Activated CD8-positive, alpha-beta memory T cell treated with anti-CD3 and anti-CD28 coated beads, Interleukin-2, amount 10 ng/mL, durations not matched to agents 7 days and 5 days (primary cell): ENCODE results near the gene CCDC141. TPM values are rescaled to one million over a fixed set of nuclear protein-coding genes. Genes with fewer than 3 reads are reported as not detected.

Source experiments
- ATAC-seq: fragments of 150-1000 bp; cut with Tn5 transposase; one replicate; pipeline ENCODE4 v1.10.0; 2021; ENCODE audit warnings: moderate library complexity
- CTCF ChIA-PET: fragments of 350-600 bp; sonication (Branson Sonifier 250); formaldehyde crosslinking; loops from one replicate; lab custom pipeline; 2021; ENCODE audit warnings: antibody characterized with exemption; lab: Charles Lee
- DNase-seq: peaks from one replicate; pipeline ENCODE4 v3.0.0-alpha.2; 2020
- H3K27ac Mint-ChIP-seq: one replicate; pipeline ENCODE4 v1.8.0; 2021; ENCODE audit warnings: mild to moderate bottlenecking, mixed read lengths
- H3K27me3 Mint-ChIP-seq: one replicate; pipeline ENCODE4 v1.8.0; 2021; ENCODE audit warnings: mixed read lengths
- H3K36me3 Mint-ChIP-seq: one replicate; pipeline ENCODE4 v1.8.0; 2021; ENCODE audit warnings: mild to moderate bottlenecking, mixed read lengths
- H3K4me1 Mint-ChIP-seq: one replicate; pipeline ENCODE4 v1.8.0; 2021; ENCODE audit warnings: mixed read lengths
- H3K4me3 Mint-ChIP-seq: one replicate; pipeline ENCODE4 v1.8.0; 2021; ENCODE audit warnings: mild to moderate bottlenecking, moderate library complexity, mixed read lengths
- H3K9me3 Mint-ChIP-seq: one replicate; pipeline ENCODE4 v1.8.0; 2022; ENCODE audit warnings: low read depth, mixed read lengths
- total RNA-seq, 2 experiments: library from RNA; stranded (reverse); gene quantifications; one replicate each; pipeline ENCODE4 v1.2.3, GENCODE V29; 2021

CCDC141 gene
- total RNA-seq, 2 experiments from 2014 or later: 8.8 to 12.5 TPM

DNA sequence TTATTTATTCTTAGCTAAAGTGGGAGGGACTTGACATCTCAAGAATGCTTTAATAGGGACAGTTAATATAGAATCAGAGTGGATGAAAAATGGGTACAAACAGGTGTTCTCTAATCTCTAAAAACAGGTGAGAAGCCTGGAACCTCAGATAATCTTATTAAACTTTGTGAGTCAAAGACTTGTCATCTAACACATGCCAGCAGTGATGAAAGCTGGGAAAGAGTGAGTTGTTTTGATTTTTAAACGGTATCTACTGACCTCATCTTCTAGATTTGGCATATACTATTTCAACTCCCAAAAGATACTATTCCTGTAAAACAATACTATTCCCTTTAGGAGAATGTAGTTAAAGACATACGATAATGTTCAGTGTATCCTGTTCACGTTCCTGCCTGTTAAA lies 103.4 kb downstream of the CCDC141 start:
- no peaks in the 10 kb centered on the region for H3K4me1 Mint-ChIP-seq
- no peaks in the 10 kb centered on the region for H3K27me3 Mint-ChIP-seq
- DNase-seq (no peak), ATAC-seq (no peak)
- H3K27ac Mint-ChIP-seq: no peak overlapping the region
- CTCF ChIA-PET: no interaction called here
- H3K9me3 Mint-ChIP-seq: no peaks in the 10 kb centered on the region
- H3K4me3 Mint-ChIP-seq: no peak overlapping the region
- no peaks in the 10 kb centered on the region for H3K36me3 Mint-ChIP-seq

- H3K36me3 Mint-ChIP-seq: no peaks in the 10 kb centered on the region
- ATAC-seq: no peak
- CTCF ChIA-PET: no interaction called here
- no peaks in the 10 kb centered on the region for H3K4me1 Mint-ChIP-seq
- H3K27me3 Mint-ChIP-seq: no peaks in the 10 kb centered on the region
- no peaks in the 10 kb centered on the region for H3K9me3 Mint-ChIP-seq
- no peak for DNase-seq
- H3K27ac Mint-ChIP-seq: no peak overlapping the region
- H3K4me3 Mint-ChIP-seq: no peak overlapping the region
These were observed 106.2 kb downstream of the CCDC141 start for GRCh38 chr2:178943745-178944144.

DNA sequence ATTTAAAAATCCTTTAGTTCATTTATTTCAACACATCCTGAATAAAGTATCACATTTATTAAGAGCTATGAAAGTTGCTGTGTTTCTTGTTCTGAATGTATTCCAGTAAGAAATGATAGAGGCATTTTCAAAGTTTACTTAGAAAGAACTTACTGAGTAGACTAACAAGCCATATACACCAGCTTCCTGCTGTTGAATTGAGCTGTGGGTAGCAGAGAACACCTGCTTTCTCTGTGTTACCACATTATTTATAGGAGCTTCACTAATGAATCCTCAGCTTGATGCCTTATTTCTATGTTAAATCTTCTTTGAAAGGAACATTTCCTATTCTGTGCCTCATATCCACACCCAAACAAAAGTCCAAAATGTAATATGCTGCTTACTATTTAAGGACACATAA lies 115.4 kb downstream of the CCDC141 start:
- no peaks in the 10 kb centered on the region for H3K9me3 Mint-ChIP-seq
- H3K27ac Mint-ChIP-seq: no peak overlapping the region
- no peak overlapping the region for H3K4me3 Mint-ChIP-seq

GRCh38 chr2:178933493-178933892 lies 116.4 kb downstream of the CCDC141 start:
- Mint-ChIP-seq H3K4me3 (no peak overlapping the region), H3K27ac (no peak overlapping the region), H3K36me3 (peaks cover 4% of the 10 kb centered on the region), H3K27me3 (no peaks in the 10 kb centered on the region), H3K9me3 (no peaks in the 10 kb centered on the region), H3K4me1 (no peaks in the 10 kb centered on the region)
- CTCF ChIA-PET: no interaction called here
- no peak for ATAC-seq
- DNase-seq: no peak

More for the DNA sequence above, 115.4 kb downstream of the CCDC141 start:
- Mint-ChIP-seq H3K27me3 (no peaks in the 10 kb centered on the region), H3K36me3 (peaks cover 4% of the 10 kb centered on the region), H3K4me1 (no peaks in the 10 kb centered on the region)
- no peak for DNase-seq
- no peak for ATAC-seq
- CTCF ChIA-PET: no interaction called here

- ATAC-seq (no peak), DNase-seq (no peak)
- CTCF ChIA-PET: interaction anchor here (2.5 kb wide), 1 partner anchor 14 kb away, joined by 7 read pairs; no protein-coding TSS in a partner anchor
- no peaks in the 10 kb centered on the region for H3K36me3 Mint-ChIP-seq
- no peaks in the 10 kb centered on the region for H3K9me3 Mint-ChIP-seq
- no peaks in the 10 kb centered on the region for H3K27me3 Mint-ChIP-seq
- H3K4me1 Mint-ChIP-seq: no peaks in the 10 kb centered on the region
- no peak overlapping the region for H3K4me3 Mint-ChIP-seq
- no peak overlapping the region for H3K27ac Mint-ChIP-seq
These were observed 121.9 kb downstream of the CCDC141 start for GRCh38 chr2:178928077-178928476.

DNA sequence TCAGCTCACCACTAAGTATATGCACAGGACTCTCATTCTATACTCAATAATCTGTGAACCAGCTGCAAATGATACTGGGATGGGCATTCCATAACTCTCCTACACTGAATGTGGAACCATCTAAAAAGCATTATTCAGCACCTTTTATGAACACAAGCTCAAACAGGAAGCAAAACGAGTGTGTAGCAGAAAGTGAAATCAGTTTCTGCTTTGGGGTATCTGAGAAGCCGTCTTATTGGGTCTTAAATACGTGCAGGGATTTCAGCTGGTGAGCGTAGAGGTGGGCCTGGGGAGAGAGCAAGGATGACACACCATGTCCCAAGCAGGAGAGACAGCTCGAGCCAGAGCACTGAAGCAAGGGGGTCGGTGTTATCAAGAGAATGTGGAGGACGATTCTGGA lies 122.8 kb downstream of the CCDC141 start:
- Mint-ChIP-seq H3K4me3 (no peak overlapping the region), H3K9me3 (no peaks in the 10 kb centered on the region), H3K27me3 (no peaks in the 10 kb centered on the region), H3K36me3 (no peaks in the 10 kb centered on the region), H3K4me1 (no peaks in the 10 kb centered on the region), H3K27ac (no peak overlapping the region)
- DNase-seq: no peak
- no peak for ATAC-seq
- CTCF ChIA-PET: interaction anchor here (0.8 to 2.5 kb wide), 3 partner anchors 11 to 16 kb away, joined by 3 to 7 read pairs (median 3); no protein-coding TSS in a partner anchor

- no peaks in the 10 kb centered on the region for H3K36me3 Mint-ChIP-seq
- CTCF ChIA-PET: no interaction called here
- no peak overlapping the region for H3K27ac Mint-ChIP-seq
These were observed 125.1 kb downstream of the CCDC141 start for GRCh38 chr2:178924817-178925216.

GRCh38 chr2:178923546-178923945 lies 126.4 kb downstream of the CCDC141 start:
- ATAC-seq (no peak), DNase-seq (no peak)
- Mint-ChIP-seq H3K27ac (no peak overlapping the region), H3K9me3 (no peaks in the 10 kb centered on the region), H3K36me3 (no peaks in the 10 kb centered on the region), H3K4me1 (no peaks in the 10 kb centered on the region), H3K4me3 (no peak overlapping the region), H3K27me3 (no peaks in the 10 kb centered on the region)
- CTCF ChIA-PET: no interaction called here

More at GRCh38 chr2:178924817-178925216, 125.1 kb downstream of the CCDC141 start:
- Mint-ChIP-seq H3K4me1 (no peaks in the 10 kb centered on the region), H3K27me3 (no peaks in the 10 kb centered on the region), H3K4me3 (no peak overlapping the region), H3K9me3 (no peaks in the 10 kb centered on the region)
- DNase-seq (no peak), ATAC-seq (no peak)

DNA sequence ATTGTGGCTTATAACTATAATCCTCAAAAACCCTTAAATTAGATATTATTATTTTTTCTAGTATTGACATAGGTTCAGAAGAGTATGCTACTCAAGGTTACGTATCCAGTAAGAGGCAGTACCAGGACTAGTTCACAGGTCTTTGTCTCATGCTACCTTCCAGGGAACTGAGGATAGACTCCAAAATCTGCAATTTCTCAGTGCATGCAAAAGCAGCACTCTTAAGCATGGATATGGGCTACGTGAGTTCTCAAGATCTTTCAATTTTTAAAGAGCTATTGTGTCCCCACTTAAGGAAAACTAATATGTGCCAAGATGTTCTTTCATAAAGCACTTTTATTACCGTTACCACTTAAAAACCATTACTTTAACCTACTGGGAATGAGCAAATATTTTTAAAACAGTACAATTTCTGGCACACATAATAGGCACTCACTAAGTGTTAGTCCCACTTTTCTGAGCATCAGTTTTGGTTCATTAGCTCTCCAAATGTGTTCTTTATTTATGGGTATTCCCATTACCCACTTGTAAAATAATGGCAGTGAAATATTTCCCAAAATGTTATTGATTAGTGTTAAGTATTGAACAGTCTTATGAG lies 128.9 kb downstream of the CCDC141 start:
- no peak overlapping the region for H3K4me3 Mint-ChIP-seq
- CTCF ChIA-PET: no interaction called here
- no peaks in the 10 kb centered on the region for H3K9me3 Mint-ChIP-seq
- no peaks in the 10 kb centered on the region for H3K36me3 Mint-ChIP-seq
- H3K27ac Mint-ChIP-seq: no peak overlapping the region
- no peak for DNase-seq
- H3K4me1 Mint-ChIP-seq: no peaks in the 10 kb centered on the region
- H3K27me3 Mint-ChIP-seq: no peaks in the 10 kb centered on the region
- no peak for ATAC-seq

- peaks cover 6% of the 10 kb centered on the region for H3K4me1 Mint-ChIP-seq
- no peaks in the 10 kb centered on the region for H3K9me3 Mint-ChIP-seq
- DNase-seq: no peak
- H3K27ac Mint-ChIP-seq: no peak overlapping the region
- H3K36me3 Mint-ChIP-seq: no peaks in the 10 kb centered on the region
- no peaks in the 10 kb centered on the region for H3K27me3 Mint-ChIP-seq
- ATAC-seq: no peak
- no peak overlapping the region for H3K4me3 Mint-ChIP-seq
- CTCF ChIA-PET: no interaction called here
These were observed 132.4 kb downstream of the CCDC141 start for GRCh38 chr2:178917555-178917954.

DNA sequence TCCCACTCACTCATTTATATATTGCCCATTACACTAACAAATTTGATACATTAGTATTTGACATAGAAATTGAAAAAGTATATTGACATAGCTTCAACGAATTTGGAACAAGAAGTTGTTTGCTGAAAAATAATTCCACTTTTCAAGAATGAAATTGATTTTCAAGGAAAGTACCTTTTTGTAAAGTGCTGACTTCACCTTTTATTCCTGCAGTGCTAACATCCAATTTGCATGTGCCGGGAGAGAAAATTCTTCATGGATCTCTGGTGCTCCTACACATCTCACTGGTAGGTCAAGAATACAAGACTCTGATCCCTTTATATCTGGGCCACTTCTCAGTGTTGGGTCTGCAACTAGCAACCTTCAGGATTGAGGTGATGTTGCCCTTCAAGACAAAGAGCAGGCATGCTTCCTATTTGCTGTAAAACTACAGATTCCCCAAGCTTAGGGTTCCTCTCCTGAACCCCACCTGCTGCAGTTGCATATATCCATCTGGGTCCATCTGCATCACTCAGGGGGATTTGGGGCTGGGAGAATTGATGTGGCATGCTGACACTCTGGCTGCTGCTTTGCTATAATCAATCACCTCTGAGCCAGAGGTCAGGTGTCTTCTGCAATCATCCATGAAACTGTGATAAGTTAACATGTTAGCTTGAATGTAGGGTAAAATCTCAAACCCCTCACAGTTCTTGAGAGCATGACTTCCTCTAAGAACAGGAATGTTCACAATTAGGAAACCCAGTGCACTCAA lies 134.3 kb downstream of the CCDC141 start:
- H3K36me3 Mint-ChIP-seq: no peaks in the 10 kb centered on the region
- CTCF ChIA-PET: interaction anchor here (0.6 to 1.9 kb wide), 5 partner anchors 11 to 214 kb away, joined by 3 to 7 read pairs (median 3); no protein-coding TSS in a partner anchor
- H3K4me1 Mint-ChIP-seq: peaks cover 9% of the 10 kb centered on the region
- H3K9me3 Mint-ChIP-seq: no peaks in the 10 kb centered on the region
- no peaks in the 10 kb centered on the region for H3K27me3 Mint-ChIP-seq
- no peak overlapping the region for H3K27ac Mint-ChIP-seq
- H3K4me3 Mint-ChIP-seq: no peak overlapping the region
- no peak for ATAC-seq
- no peak for DNase-seq

- Mint-ChIP-seq H3K4me3 (no peak overlapping the region), H3K27me3 (peaks cover 4% of the 10 kb centered on the region), H3K9me3 (no peaks in the 10 kb centered on the region), H3K4me1 (peaks cover 9% of the 10 kb centered on the region), H3K36me3 (no peaks in the 10 kb centered on the region), H3K27ac (no peak overlapping the region)
- CTCF ChIA-PET: interaction anchor here (1.0 to 1.9 kb wide), 4 partner anchors 14 to 215 kb away, joined by 3 to 7 read pairs (median 6); no protein-coding TSS in a partner anchor
- DNase-seq: peak; percentile 82
- peak; percentile 80 for ATAC-seq
These were observed 135.6 kb downstream of the CCDC141 start for GRCh38 chr2:178914259-178914849.

GRCh38 chr2:178913049-178913441 lies 136.9 kb downstream of the CCDC141 start:
- Mint-ChIP-seq H3K4me1 (peaks cover 9% of the 10 kb centered on the region), H3K27ac (no peak overlapping the region), H3K4me3 (no peak overlapping the region), H3K27me3 (peaks cover 4% of the 10 kb centered on the region), H3K9me3 (no peaks in the 10 kb centered on the region), H3K36me3 (no peaks in the 10 kb centered on the region)
- no peak for ATAC-seq
- CTCF ChIA-PET: interaction anchor here (1.0 to 1.7 kb wide), 6 partner anchors 19 to 217 kb away, joined by 3 to 6 read pairs (median 4); no protein-coding TSS in a partner anchor
- no peak for DNase-seq
